GM13976 (cell line): ENCODE measurements around the gene SH3PXD2A.

ENCODE experiments used
- DNase-seq: peaks from one replicate; pipeline ENCODE4 v3.0.0; 2012; ENCODE audit warnings: low spot score
- CTCF ChIP-seq: IDR thresholded peaks from 2 replicates; pipeline ENCODE4 v1.5.1; 2012; ENCODE audit warnings: borderline replicate concordance, mild to moderate bottlenecking; ENCODE audit not compliant: insufficient read depth; ENCODE audit errors: extremely low read depth, missing control alignments, control extremely low read depth
- in situ Hi-C: fragments of 300-500 bp; cut with MboI; formaldehyde crosslinking; loops from one replicate; pipeline ENCODE4 v1.12.0; 2022; ENCODE audit warnings: low sequenced_read_pairs, mixed read lengths, inconsistent platforms; ENCODE audit not compliant: unreplicated experiment

Gene SH3PXD2A

GRCh38 chr10:103549349-103549685 lies 306.1 kb downstream of the SH3PXD2A start:
- DNase-seq: no peak
- no peak for TF ChIP-seq CTCF
- in situ Hi-C loops: no loop called here

- in situ Hi-C loops: no loop called here
- DNase-seq: no peak
- TF ChIP-seq CTCF: no peak
Measured at GRCh38 chr10:103548581-103549348, 306.6 kb downstream of the SH3PXD2A start.

GRCh38 chr10:103548006-103548405 lies 307.4 kb downstream of the SH3PXD2A start:
- in situ Hi-C loops: no loop called here
- peak; percentile 16 for DNase-seq

GRCh38 chr10:103547391-103547946 lies 307.9 kb downstream of the SH3PXD2A start:
- no peak for TF ChIP-seq CTCF
- DNase-seq: peak; percentile 13
- in situ Hi-C loops: no loop called here

More at GRCh38 chr10:103548006-103548405, 307.4 kb downstream of the SH3PXD2A start:
- TF ChIP-seq CTCF: no peak

GRCh38 chr10:103546401-103546800 lies 309.0 kb downstream of the SH3PXD2A start:
- no peak for DNase-seq
- no peak for TF ChIP-seq CTCF
- in situ Hi-C loops: no loop called here

- DNase-seq: no peak
- in situ Hi-C loops: no loop called here
Measured at GRCh38 chr10:103545771-103546281, 309.6 kb downstream of the SH3PXD2A start.

More at GRCh38 chr10:103545771-103546281, 309.6 kb downstream of the SH3PXD2A start:
- TF ChIP-seq CTCF: no peak
